Stimulated activated CD8-positive, alpha-beta memory T cell treated with anti-CD3 and anti-CD28 coated beads, Interleukin-4, amount 100 ng/mL, for 1 hour (primary cell): ENCODE data around the gene USP8.

Experiments used
- DNase-seq, 2 donors: peaks; one replicate each; pipeline ENCODE4 v3.0.0-alpha.2; 2020; ENCODE audit warnings: low read depth in 2 of 2, low spot score in 1 of 2

USP8 gene

DNA sequence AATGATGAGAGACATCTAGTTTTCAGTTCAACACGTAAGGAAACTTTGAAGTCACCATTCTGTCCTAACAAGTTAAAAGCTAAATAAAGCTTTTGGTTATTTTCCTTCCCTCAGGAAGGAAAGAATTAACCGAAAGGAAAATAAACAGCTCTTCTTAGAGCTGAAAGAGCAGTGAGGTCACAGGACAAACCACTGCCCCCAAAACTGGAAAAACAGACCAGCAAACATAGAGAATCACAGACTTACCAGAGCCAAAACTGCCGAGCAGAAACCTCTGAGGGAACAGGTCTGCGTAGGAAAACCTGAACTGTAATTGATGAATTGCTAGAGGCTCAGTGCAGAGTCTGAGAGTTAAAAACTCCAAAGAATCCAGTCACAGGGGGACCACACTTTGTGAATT lies 107.6 kb downstream of the USP8 start:
- DNase-seq, result no peak

DNA sequence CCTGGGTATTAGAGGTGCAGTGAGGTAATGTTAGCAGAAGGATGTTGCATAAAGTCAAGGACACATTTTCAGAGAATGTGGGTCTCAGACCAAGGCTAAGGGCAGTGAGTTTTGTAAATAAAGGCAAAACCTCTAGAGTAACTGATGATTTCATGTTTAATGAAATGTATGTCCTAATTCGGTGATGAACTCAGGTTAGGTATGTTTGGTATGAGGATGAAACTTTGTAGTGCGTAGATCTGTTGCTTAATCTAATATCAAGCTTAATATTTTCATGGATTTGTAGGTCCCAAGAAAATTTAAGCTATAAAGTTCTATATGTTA lies 118.6 kb downstream of the USP8 start:
- DNase-seq, result no peak

DNA sequence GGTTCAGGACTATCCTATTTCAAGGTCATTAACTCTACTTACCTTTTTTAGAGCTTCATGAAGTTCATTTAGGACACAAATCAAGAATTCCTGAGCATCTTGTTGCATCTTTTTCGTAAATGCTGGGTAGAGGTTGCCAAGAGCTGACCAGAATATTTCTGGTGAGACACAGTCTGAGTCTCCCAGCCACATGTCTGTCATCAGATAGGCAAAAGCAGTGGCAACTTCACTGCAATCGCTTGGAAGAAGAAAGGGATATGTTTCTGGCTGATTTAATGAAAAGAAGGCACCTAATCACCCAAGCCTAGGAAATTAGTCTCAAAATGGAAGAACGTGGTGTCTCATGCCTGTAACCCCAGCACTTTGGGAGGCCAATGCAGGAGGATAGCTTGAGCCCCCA lies 119.4 kb downstream of the USP8 start:
- no peak for DNase-seq

DNA sequence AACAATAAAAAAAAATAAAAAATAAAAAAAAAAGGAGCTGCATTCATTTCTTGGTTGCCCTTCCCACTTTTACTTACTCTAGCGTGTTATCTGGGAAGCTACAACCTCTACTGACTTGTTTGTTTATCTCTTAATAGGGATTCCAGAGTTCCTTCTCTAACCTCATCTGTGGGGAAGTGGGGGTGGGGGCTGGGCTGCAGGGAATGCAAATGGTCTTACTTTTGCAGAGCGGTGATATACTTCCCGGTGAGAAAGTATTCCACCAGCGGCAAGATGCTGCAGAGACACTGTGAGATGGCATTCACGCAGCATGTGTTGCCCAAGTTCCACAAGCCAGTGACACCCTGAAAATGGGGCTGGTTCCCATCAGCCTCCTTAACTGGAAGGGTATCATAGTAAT lies 120.2 kb downstream of the USP8 start:
- DNase-seq, result no peak

DNA sequence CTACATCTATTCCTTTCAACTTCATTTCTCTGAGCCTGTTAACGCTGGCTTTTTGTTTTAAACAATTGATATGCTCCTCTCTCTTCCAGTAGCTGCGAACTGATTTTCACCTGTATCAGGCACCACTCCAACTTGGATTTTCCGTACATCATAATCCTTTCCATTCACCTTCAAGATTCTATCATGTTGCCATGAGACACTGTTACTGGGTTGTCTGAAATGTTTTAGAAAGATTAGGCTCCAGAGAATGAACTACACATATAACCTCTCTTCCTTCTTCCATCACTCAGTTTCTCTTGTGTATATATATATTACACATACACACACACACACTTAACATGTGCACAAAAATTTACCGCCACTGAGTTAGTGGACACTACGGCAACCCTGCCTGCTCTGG lies 122.4 kb downstream of the USP8 start, which contains the start of gene USP50:
Gene USP50 (minus strand): TSS at position 101 of the 400 bp plus-strand sequence. CDS start 141 bp downstream, outside the sequence.
- DNase-seq, result no peak

DNA sequence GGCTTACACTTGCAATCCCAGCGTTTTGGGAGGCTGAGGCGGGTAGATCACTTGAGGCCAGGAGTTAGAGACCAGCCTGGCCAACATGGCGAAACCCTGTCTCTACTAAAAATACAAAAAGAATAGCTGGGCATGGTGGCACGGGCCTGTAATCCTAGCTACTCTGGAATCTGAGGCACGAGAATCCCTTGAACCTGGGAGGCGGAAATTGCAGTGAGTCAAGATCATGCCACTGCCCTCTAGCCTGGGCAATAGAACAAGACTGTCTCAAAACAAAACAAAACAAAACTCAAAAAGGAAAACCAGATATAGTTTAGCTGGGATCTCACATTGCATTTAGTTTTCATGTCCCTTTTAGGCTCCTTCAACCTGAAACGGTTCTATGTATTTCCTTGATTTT lies 125.1 kb downstream of the USP8 start:
- no peak for DNase-seq

DNA sequence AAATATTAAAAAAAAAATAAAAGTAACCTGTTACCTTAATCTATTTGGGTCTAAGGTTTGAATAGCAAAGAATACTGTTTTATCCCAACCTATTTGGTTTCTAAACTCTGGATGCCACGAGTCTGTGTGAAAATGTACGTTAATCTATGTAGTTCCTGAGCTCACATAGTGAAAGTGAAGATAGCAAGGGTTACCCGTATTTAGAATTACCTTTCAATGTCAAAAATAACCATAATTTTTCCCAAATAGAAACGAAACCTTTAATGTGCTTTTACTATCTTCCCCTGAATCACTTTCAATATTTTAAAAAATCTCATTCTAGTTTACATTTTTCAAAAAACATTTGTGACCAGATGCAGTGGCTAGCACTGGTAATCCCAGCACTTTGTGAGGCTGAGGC lies 128.0 kb downstream of the USP8 start:
- no peak for DNase-seq

DNA sequence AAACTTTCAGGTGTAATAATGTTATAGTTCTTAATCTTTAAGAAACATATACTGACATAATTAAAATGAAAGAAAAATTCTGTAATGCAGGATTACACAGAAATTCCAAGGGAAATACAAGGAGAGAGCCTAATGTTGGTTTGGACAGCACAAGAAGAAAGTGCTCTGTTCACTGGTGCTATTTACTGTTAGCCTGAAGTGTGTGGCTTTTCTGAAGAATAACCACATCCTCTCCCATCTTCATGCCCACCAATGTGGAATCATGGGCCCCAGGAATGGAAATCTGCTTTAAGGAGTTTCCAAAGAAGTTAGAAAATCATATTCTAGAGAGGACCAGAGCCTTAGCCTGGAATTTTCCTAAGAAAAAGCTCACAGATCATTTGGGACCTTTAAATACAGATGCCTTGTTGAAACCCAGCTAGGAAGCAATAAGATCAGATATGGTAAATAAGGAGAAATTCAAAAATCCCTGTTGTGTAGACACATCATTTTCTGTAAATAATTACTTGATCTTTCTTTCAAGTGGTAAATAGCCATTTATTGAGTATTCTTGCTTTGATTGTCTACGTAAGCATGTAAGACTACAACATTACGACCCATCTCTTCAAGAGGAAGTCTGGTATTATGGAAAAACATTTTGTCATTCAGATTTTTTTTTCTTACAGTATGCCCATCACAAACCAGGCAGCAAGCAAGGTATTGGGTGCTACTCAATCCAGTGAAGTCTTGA lies 132.6 kb downstream of the USP8 start:
- DNase-seq, result no peak

DNA sequence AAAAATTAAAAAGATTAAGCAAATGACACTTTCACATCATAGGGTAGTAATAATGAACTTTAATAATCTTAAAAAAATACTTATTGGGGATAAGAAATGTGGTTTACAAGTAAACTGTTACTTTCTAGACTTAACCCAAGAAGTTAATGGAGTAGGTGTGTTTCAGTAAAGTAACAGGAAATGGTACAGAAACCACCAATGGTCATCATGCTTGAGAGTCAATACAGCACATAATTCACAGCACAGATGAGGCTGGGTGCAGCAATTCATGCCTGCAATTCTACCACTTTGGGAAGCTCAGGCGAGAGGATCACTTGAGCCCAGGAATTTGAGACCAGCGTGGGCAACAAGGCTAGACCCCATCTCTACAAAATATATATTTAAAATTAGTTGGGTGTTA lies 133.8 kb downstream of the USP8 start:
- DNase-seq, result no peak

DNA sequence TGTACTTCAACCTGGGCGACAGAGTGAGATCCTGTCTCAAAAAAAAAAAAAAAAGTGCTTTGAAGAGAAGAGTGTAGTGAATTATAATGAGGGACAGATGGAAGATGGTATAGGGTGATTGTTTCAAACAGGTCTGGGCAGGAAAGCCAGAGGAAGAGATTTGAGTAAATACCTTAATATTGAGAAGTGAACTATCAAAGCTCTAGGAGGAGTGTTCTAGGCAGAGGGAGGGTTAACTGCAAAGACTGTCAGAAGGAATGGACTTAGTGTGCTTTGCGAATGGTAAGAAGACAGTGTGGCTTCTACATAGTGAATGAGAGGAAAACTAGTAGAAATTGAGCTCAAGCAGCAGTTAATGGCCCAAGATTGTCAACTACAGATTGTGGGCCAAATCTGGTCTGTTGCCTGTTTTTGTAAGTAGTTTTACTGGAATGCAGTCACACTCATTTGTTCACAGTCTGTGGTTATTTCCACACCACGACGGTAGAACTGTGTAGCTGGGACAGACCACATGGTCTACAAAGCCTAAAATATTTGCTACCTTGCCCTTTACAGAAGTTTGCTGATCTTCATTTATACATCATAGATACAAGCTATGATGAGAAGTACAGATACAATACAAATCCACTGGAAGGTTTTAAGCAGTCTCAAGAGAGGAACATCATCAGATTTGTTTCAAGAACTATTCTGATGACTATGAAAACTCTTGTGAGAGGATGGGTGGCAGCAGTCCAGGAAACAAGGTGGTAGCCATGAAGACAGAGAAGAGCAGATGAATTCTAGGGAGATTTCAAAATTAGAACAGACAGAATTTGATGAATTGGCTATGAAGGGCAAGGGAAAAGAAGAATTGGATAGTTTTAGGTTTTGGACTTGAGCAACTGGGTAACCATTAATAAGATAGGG lies 138.8 kb downstream of the USP8 start:
- DNase-seq, result no peak

DNA sequence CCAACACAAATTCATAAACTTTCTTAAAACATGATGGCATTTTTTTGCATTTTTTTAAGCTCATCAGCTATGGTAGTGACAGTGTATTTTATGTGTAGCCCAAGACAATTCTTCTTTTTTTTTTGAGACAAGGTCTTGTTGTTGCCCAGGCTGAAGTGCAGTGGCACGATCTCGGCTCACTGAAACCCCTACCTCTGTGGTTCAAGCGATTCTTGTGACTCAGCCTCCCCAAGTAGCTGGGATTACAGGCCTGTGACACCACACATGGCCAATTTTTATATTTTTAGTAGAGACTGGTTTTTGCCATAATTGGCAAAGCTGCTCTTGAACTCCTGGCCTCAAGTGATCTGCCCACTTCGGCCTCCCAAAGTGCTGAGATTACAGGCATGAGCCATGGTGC lies 139.6 kb downstream of the USP8 start:
- DNase-seq, result no peak
